ENCODE results near the gene IL36RN.

GRCh38 chr2:113111823-113112287, 52.9 kb downstream of the IL36RN start:
- TF ChIP-seq GATA2 (IDR thresholded peaks at IDR 0.05; ENCODE audit: low read depth, low read length) (no peak), GATA3 (IDR thresholded peaks at IDR 0.05; ENCODE audit: low read depth, low read length) (no peak)

All from SH-SY5Y (cell line).